GM18873 (cell line): ENCODE data around the gene TMED10.

Experiments
- ATAC-seq: cut with Tn5 transposase; IDR thresholded peaks from one replicate; pipeline ENCODE4 v1.9.1; 2021; ENCODE audit warnings: mild to moderate bottlenecking, moderate library complexity, moderate number of reproducible peaks; ENCODE audit not compliant: unreplicated experiment, low FRiP score

TMED10 gene

GRCh38 chr14:75092698-75093097 lies 83.7 kb downstream of the TMED10 start:
- ATAC-seq = no peak

GRCh38 chr14:75091251-75091650 lies 85.2 kb downstream of the TMED10 start:
- no peak for ATAC-seq

- ATAC-seq = no peak
Observed at GRCh38 chr14:75090353-75090752, 86.1 kb downstream of the TMED10 start.

GRCh38 chr14:75088566-75089373 lies 87.6 kb downstream of the TMED10 start:
- no peak for ATAC-seq

GRCh38 chr14:75088153-75088552 lies 88.3 kb downstream of the TMED10 start:
- ATAC-seq = no peak

- ATAC-seq = no peak
Observed at GRCh38 chr14:75084513-75084912, 91.9 kb downstream of the TMED10 start.

- ATAC-seq = no peak
Observed at GRCh38 chr14:75083271-75083670, 93.1 kb downstream of the TMED10 start.

GRCh38 chr14:75081660-75082229 lies 94.7 kb downstream of the TMED10 start:
- ATAC-seq = no peak
